ENCODE results near the gene SEC16A. TPM values are rescaled to one million over a fixed set of nuclear protein-coding genes. Genes with fewer than 3 reads are reported as not detected.

SEC16A gene
- total and polyA plus RNA-seq, 8 donors: 14.6 to 105 (median 45.4) TPM

DNA sequence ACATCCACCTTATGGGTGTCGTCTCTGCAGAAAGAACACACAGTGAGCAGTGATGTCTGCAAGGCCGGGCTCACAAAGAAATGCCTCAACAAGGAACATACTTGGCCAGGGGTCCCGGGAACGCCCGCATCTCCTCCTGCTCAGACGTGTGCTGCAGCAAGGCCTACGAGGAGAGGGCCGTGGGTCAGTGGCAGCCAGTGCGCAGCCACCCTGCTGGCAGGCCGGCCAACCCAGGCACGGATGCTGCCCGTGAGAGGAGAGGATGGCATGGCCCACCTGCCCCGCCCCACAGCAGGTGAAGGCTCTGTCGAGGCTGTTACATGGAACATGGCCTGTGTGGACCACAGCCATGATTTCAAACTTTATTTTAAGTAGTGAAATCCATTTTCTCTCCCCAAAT, 19.3 kb downstream of the SEC16A start:
- WGBS, 5 donors: 88 to 93% (median 89%) methylated on average over 6 to 14 of the region's 14 CpGs
- intact Hi-C loops (cut with DNase I; ENCODE audit: low total_unique reads): no loop called here

DNA sequence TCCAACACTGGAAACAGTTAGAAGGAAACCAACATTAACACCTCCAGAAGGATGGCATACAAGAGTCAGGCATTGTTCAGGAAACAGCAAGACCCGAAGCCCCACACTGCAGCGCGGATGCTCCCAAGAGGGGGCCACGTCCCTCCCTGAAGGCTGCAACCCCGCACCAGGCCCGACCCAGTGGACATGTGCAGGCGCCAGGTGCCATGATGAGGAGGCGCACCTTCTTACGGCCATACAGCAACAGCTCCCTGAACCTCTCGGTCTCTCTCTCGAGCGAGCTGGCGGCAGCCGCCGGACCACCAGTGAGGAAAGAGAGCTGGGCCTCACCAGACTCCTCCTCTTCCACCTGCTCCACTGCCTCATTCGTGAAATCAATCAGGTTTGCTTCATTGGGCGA, 20.2 kb downstream of the SEC16A start:
- Histone ChIP-seq H3K27ac (no peak overlapping the region), H3K36me3 (peaks cover 96 to 100% (median 100%) of the 10 kb centered on the region in 4 donors), H3K4me3 (no peak overlapping the region), H3K4me1 (peaks cover 0 to 16% (median 0%) of the 10 kb centered on the region in 4 donors), H3K9me3 (no peaks in the 10 kb centered on the region), H3K27me3 (no peaks in the 10 kb centered on the region)
- DNase-seq: no peak
- intact Hi-C loops (cut with DNase I; ENCODE audit: low total_unique reads): no loop called here
- no peak for TF ChIP-seq POLR2A (IDR thresholded peaks at IDR 0.05)
- TF ChIP-seq POLR2AphosphoS5 (IDR thresholded peaks at IDR 0.05): no peak
- TF ChIP-seq, protein P1, sequence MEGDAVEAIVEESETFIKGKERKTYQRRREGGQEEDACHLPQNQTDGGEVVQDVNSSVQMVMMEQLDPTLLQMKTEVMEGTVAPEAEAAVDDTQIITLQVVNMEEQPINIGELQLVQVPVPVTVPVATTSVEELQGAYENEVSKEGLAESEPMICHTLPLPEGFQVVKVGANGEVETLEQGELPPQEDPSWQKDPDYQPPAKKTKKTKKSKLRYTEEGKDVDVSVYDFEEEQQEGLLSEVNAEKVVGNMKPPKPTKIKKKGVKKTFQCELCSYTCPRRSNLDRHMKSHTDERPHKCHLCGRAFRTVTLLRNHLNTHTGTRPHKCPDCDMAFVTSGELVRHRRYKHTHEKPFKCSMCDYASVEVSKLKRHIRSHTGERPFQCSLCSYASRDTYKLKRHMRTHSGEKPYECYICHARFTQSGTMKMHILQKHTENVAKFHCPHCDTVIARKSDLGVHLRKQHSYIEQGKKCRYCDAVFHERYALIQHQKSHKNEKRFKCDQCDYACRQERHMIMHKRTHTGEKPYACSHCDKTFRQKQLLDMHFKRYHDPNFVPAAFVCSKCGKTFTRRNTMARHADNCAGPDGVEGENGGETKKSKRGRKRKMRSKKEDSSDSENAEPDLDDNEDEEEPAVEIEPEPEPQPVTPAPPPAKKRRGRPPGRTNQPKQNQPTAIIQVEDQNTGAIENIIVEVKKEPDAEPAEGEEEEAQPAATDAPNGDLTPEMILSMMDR (IDR thresholded peaks at IDR 0.05): no peak
- TF ChIP-seq EP300 (IDR thresholded peaks at IDR 0.05): no peak
- WGBS, 5 donors: 87 to 96% (median 91%) methylated on average over 17 of the region's 17 CpGs

More for the DNA sequence above, 19.3 kb downstream of the SEC16A start:
- H3K4me1 ChIP-seq: peaks cover 0 to 16% (median 0%) of the 10 kb centered on the region in 4 donors
- H3K36me3 ChIP-seq: peaks cover 95 to 100% (median 100%) of the 10 kb centered on the region in 4 donors
- no peaks in the 10 kb centered on the region for H3K27me3 ChIP-seq
- no peak for DNase-seq
- no peaks in the 10 kb centered on the region for H3K9me3 ChIP-seq
- no peak overlapping the region for H3K27ac ChIP-seq
- TF ChIP-seq EP300 (IDR thresholded peaks at IDR 0.05): no peak
- TF ChIP-seq POLR2A (IDR thresholded peaks at IDR 0.05): no peak
- TF ChIP-seq, protein P1 (IDR thresholded peaks at IDR 0.05): no peak
- no peak for TF ChIP-seq POLR2AphosphoS5 (IDR thresholded peaks at IDR 0.05)
- no peak overlapping the region for H3K4me3 ChIP-seq

DNA sequence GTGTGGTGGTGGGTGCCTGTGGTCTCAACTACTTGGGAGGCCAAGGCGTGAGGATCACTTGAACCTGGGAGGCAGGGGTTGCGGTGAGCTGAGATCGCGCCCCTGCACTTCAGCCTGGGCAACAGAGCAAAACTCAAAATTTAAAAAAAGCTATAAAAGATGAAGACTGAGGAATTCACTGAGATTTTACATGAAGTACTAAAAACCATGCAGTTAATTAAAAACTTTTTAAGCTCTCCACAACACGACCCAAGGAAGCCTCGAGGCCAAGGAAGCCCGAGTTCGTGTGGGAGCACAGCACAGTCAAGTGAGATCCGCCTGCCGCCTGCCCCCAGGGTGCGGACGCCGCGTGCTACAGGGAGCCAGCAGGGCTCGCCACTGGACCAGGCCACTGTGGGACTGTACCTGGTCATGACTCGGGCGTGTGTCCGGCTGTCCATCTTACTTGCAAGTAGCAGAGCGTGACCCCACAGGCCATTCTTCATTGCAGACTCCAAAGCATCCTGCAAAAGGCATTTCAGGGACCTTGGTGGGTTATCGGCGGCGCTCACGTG, 22.0 kb downstream of the SEC16A start:
- no peak overlapping the region for H3K27ac ChIP-seq
- no peaks in the 10 kb centered on the region for H3K27me3 ChIP-seq
- DNase-seq: no peak
- TF ChIP-seq, protein P1 (IDR thresholded peaks at IDR 0.05): no peak
- TF ChIP-seq EP300 (IDR thresholded peaks at IDR 0.05): no peak
- no peak for TF ChIP-seq POLR2A (IDR thresholded peaks at IDR 0.05)
- no peak for TF ChIP-seq POLR2AphosphoS5 (IDR thresholded peaks at IDR 0.05)
- whole genome bisulfite sequencing, 5 donors: 92 to 95% (median 93%) methylated on average over 23 of the region's 23 CpGs
- peaks cover 0 to 16% (median 0%) of the 10 kb centered on the region in 4 donors for H3K4me1 ChIP-seq
- intact Hi-C loops (cut with DNase I; ENCODE audit: low total_unique reads): no loop called here
- no peak overlapping the region for H3K4me3 ChIP-seq
- H3K9me3 ChIP-seq: no peaks in the 10 kb centered on the region
- H3K36me3 ChIP-seq: peaks cover 96 to 100% (median 100%) of the 10 kb centered on the region in 4 donors

DNA sequence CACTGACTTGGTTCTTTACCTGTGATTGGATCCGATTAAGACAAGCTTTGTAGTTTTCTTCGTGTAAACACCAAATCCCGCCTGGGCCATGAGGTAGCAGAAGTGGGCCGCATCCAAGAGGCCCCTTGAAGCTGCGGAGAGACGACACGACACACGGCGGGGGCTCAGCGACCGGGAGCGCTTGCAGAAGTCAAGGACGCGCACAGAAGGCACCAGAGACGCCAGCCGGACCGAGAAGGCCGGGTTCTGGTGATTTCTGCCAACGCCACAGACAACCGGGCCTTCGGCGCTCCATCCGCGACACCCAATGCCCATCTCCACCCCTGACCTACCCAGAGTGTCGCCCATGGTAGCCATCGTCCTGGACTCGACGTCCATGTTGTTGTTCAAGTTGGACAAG, 23.4 kb downstream of the SEC16A start:
- peaks cover 97 to 100% (median 100%) of the 10 kb centered on the region in 4 donors for H3K36me3 ChIP-seq
- 93 to 97% (median 95%) methylated on average over 28 of the region's 28 CpGs for WGBS, 5 donors
- H3K9me3 ChIP-seq: no peaks in the 10 kb centered on the region
- TF ChIP-seq POLR2AphosphoS5 (IDR thresholded peaks at IDR 0.05) (no peak), POLR2A (IDR thresholded peaks at IDR 0.05) (no peak), EP300 (IDR thresholded peaks at IDR 0.05) (no peak)
- no peak overlapping the region for H3K27ac ChIP-seq
- no peak overlapping the region for H3K4me3 ChIP-seq
- intact Hi-C loops (cut with DNase I; ENCODE audit: low total_unique reads): no loop called here
- H3K4me1 ChIP-seq: peaks cover 0 to 16% (median 0%) of the 10 kb centered on the region in 4 donors
- no peaks in the 10 kb centered on the region for H3K27me3 ChIP-seq
- no peak for DNase-seq

DNA sequence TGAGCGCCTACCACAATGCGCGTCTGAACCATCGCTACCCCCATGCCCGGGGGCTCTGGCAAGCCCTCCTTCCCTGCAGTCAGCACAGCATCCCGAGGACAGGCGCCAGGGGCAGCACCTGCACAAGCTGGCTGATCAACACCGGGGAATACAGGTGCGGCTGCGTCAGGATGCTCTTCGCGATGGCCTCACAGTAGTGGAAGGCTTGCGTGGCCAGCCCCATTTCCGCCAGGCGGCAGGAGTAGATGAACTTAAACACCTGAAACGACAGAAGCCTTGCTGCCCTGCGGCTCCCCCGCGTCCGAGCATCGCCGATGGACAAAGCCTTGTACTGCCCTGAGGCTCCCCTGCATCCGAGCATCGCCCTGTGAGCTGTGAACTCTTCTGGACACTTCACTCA, 25.5 kb downstream of the SEC16A start:
- H3K27me3 ChIP-seq: no peaks in the 10 kb centered on the region
- H3K36me3 ChIP-seq: peaks cover 89 to 100% (median 100%) of the 10 kb centered on the region in 4 donors
- no peak for DNase-seq
- no peak overlapping the region for H3K4me3 ChIP-seq
- H3K9me3 ChIP-seq: no peaks in the 10 kb centered on the region
- no peak overlapping the region for H3K27ac ChIP-seq
- peaks cover 0 to 16% (median 0%) of the 10 kb centered on the region in 4 donors for H3K4me1 ChIP-seq
- intact Hi-C loops (cut with DNase I; ENCODE audit: low total_unique reads): no loop called here
- 92 to 97% (median 95%) methylated on average over 23 to 24 of the region's 24 CpGs for WGBS, 5 donors
- TF ChIP-seq, protein P1 (IDR thresholded peaks at IDR 0.05): no peak
- no peak for TF ChIP-seq EP300 (IDR thresholded peaks at IDR 0.05)
- TF ChIP-seq POLR2AphosphoS5 (IDR thresholded peaks at IDR 0.05): no peak
- no peak for TF ChIP-seq POLR2A (IDR thresholded peaks at IDR 0.05)

All from stomach (tissue), 9 donors.